CD14-positive monocyte (primary cell): Measurements from ENCODE around the gene PTPRD. TPM values are rescaled to one million over a fixed set of nuclear protein-coding genes. Genes with fewer than 3 reads are reported as not detected.

Experiments used
- DNase-seq, 3 donors: peaks; one replicate each; pipeline ENCODE4 v3.0.0-alpha.2; 2011 to 2022
- H2AFZ ChIP-seq: 2 replicates; pipeline ENCODE4 v1.6.0; 2012; ENCODE audit warnings: mild to moderate bottlenecking, low read depth, low read length, inconsistent platforms; ENCODE audit not compliant: insufficient read depth, poor library complexity, severe bottlenecking
- H3K27ac ChIP-seq, 2 donors: 1 replicate in 1 of 2; 2 replicates in 1 of 2; pipeline ENCODE4 v1.5.1; 2012 to 2013; ENCODE audit warnings: low read length in 2 of 2, control low read depth in 1 of 2, inconsistent platforms in 1 of 2, low read depth in 1 of 2, mild to moderate bottlenecking in 1 of 2
- H3K27me3 ChIP-seq, 2 donors: one replicate each; pipeline versions ENCODE4 v1.6.0 to v1.6.1; 2011 to 2013; ENCODE audit warnings: low read length in 2 of 2; ENCODE audit not compliant: control insufficient read depth in 2 of 2, insufficient read depth in 2 of 2
- H3K36me3 ChIP-seq, 2 donors: replicated peaks in 1 of 2; 1 replicate in 1 of 2; 2 replicates in 1 of 2; pipeline versions ENCODE4 v1.5.1 to v1.6.1; 2012 to 2013; ENCODE audit warnings: low read length in 2 of 2, control low read depth in 1 of 2, inconsistent platforms in 1 of 2, mild to moderate bottlenecking in 1 of 2; ENCODE audit not compliant: insufficient read depth in 2 of 2, control insufficient read depth in 1 of 2
- H3K4me1 ChIP-seq, 2 donors: 1 replicate in 1 of 2; 2 replicates in 1 of 2; pipeline versions ENCODE4 v1.5.1 to v1.6.1; 2012 to 2013; ENCODE audit warnings: low read length in 2 of 2, control low read depth in 1 of 2, inconsistent platforms in 1 of 2, mild to moderate bottlenecking in 1 of 2, moderate library complexity in 1 of 2; ENCODE audit not compliant: insufficient read depth in 2 of 2, control insufficient read depth in 1 of 2
- H3K4me2 ChIP-seq: replicated peaks from 2 replicates; pipeline ENCODE3; 2012; ENCODE audit warnings: low read length, moderate library complexity, mild to moderate bottlenecking; ENCODE audit not compliant: poor library complexity, severe bottlenecking; ENCODE audit errors: extremely low read depth
- H3K4me3 ChIP-seq, 3 experiments: fragments of 200-600 bp in 1 of 3; sonication (generic) in 1 of 3; replicated peaks in 1 of 3; 1 replicate in 2 of 3; 2 replicates in 1 of 3; pipeline ENCODE4 v1.5.1; 2011 to 2013; ENCODE audit warnings: low read length in 3 of 3, mild to moderate bottlenecking in 3 of 3, control low read depth in 2 of 3, low read depth in 2 of 3, inconsistent platforms in 1 of 3, moderate library complexity in 1 of 3
- H3K79me2 ChIP-seq: 2 replicates; pipeline ENCODE4 v1.6.0; 2012; ENCODE audit warnings: mild to moderate bottlenecking, control low read depth, inconsistent platforms, low read length, moderate library complexity; ENCODE audit not compliant: insufficient read depth
- H3K9ac ChIP-seq: 2 replicates; pipeline ENCODE4 v1.6.0; 2017; ENCODE audit warnings: low read length, mild to moderate bottlenecking; ENCODE audit not compliant: insufficient read depth, poor library complexity, severe bottlenecking
- H3K9me3 ChIP-seq, 2 donors: replicated peaks in 1 of 2; 1 replicate in 1 of 2; 2 replicates in 1 of 2; pipeline versions ENCODE4 v1.5.1 to v1.6.1; 2012 to 2013; ENCODE audit warnings: low read length in 2 of 2, control low read depth in 1 of 2; ENCODE audit not compliant: control insufficient read depth in 1 of 2, insufficient read depth in 1 of 2
- H4K20me1 ChIP-seq: 2 replicates; pipeline ENCODE4 v1.6.0; 2012; ENCODE audit warnings: mild to moderate bottlenecking, low read length, control low read depth, moderate library complexity; ENCODE audit not compliant: insufficient read depth
- H3K27ac Mint-ChIP-seq, 7 donors: one replicate each; pipeline ENCODE4 v1.8.0; 2020; ENCODE audit warnings: mild to moderate bottlenecking in 7 of 7, mixed read lengths in 7 of 7, moderate library complexity in 6 of 7, inconsistent platforms in 2 of 7
- H3K27me3 Mint-ChIP-seq, 3 donors: one replicate each; pipeline ENCODE4 v1.8.0; 2021 to 2022; ENCODE audit warnings: low read depth in 3 of 3, mild to moderate bottlenecking in 3 of 3, mixed read lengths in 3 of 3, moderate library complexity in 3 of 3, inconsistent platforms in 1 of 3
- H3K36me3 Mint-ChIP-seq, 2 donors: one replicate each; pipeline ENCODE4 v1.8.0; 2020; ENCODE audit warnings: mixed read lengths in 2 of 2, inconsistent platforms in 1 of 2, mild to moderate bottlenecking in 1 of 2
- H3K4me1 Mint-ChIP-seq: one replicate; pipeline ENCODE4 v1.8.0; 2020; ENCODE audit warnings: mild to moderate bottlenecking, mixed read lengths
- H3K4me3 Mint-ChIP-seq, 2 donors: one replicate each; pipeline ENCODE4 v1.8.0; 2020; ENCODE audit warnings: mild to moderate bottlenecking in 2 of 2, mixed read lengths in 2 of 2, moderate library complexity in 1 of 2
- H3K9me3 Mint-ChIP-seq, 7 donors: one replicate each; pipeline ENCODE4 v1.8.0; 2020 to 2022; ENCODE audit warnings: mixed read lengths in 7 of 7, mild to moderate bottlenecking in 6 of 7, moderate library complexity in 6 of 7, inconsistent platforms in 2 of 7
- CTCF ChIP-seq: fragments of 200-600 bp; IDR thresholded peaks from one replicate; pipeline ENCODE4 v1.8.0; 2022; ENCODE audit warnings: antibody characterized with exemption, mild to moderate bottlenecking
- WGBS: methylation state at CpG from one replicate; pipeline ENCODE4 v1.1.5; 2013; ENCODE audit warnings: missing lambda C conversion rate; ENCODE audit not compliant: insufficient coverage; 5-methylcytosine and 5-hydroxymethylcytosine counted together
- intact Hi-C, 2 donors: fragments of 100-400 bp; cut with micrococcal nuclease; formaldehyde crosslinking; loops; one replicate each; pipeline versions ENCODE4 v1.15.0 to v1.15.1; 2023
- polyA plus RNA-seq, 3 donors: library from polyadenylated mRNA; depleted of rRNA in 1 of 3; unstranded in 2 of 3; stranded (reverse) in 1 of 3; fragments of 300-500 nt in 2 of 3; fragments of >200 nt in 1 of 3; fragmentation: Illumina TruSeq in 2 of 3; gene quantifications; 1 replicate in 2 of 3; 2 replicates in 1 of 3; pipeline ENCODE4 v1.2.3, GENCODE V29; 2012 to 2021

The PTPRD gene
- polyA plus RNA-seq, 3 donors, result not detected

GRCh38 chr9:9574080-9574479, 1038.7 kb downstream of the PTPRD start:
- H3K9me3 ChIP-seq, result no peaks in the 10 kb centered on the region
- H3K9ac ChIP-seq, result no peak overlapping the region
- H3K9me3 Mint-ChIP-seq, result peaks cover 0 to 3% (median 0%) of the 10 kb centered on the region in 7 donors
- no peak overlapping the region for H3K4me3 Mint-ChIP-seq
- no peaks in the 10 kb centered on the region for H3K79me2 ChIP-seq
- TF ChIP-seq CTCF, result no peak
- no peak overlapping the region for H3K27ac ChIP-seq
- H2AFZ ChIP-seq, result no peak overlapping the region
- intact Hi-C loops, result no loop called here
- no peaks in the 10 kb centered on the region for H3K4me1 Mint-ChIP-seq
- H3K4me1 ChIP-seq, result no peaks in the 10 kb centered on the region
- H3K4me3 ChIP-seq, result no peak overlapping the region
- H3K4me2 ChIP-seq, result no peak overlapping the region
- no peaks in the 10 kb centered on the region for H3K27me3 ChIP-seq
- H3K36me3 ChIP-seq, result no peaks in the 10 kb centered on the region
- H3K27ac Mint-ChIP-seq, result no peak overlapping the region
- no peaks in the 10 kb centered on the region for H3K36me3 Mint-ChIP-seq
- DNase-seq, result no peak
- H3K27me3 Mint-ChIP-seq, result no peaks in the 10 kb centered on the region
- no peaks in the 10 kb centered on the region for H4K20me1 ChIP-seq

GRCh38 chr9:9565700-9566099, 1047.1 kb downstream of the PTPRD start:
- TF ChIP-seq CTCF, result no peak
- Histone ChIP-seq H3K4me2 (no peak overlapping the region), H3K9me3 (no peaks in the 10 kb centered on the region), H3K4me3 (no peak overlapping the region), H3K27me3 (no peaks in the 10 kb centered on the region), H3K9ac (no peak overlapping the region), H3K27ac (no peak overlapping the region), H3K36me3 (no peaks in the 10 kb centered on the region), H2AFZ (no peak overlapping the region), H3K79me2 (no peaks in the 10 kb centered on the region), H3K4me1 (no peaks in the 10 kb centered on the region), H4K20me1 (no peaks in the 10 kb centered on the region)
- no peaks in the 10 kb centered on the region for H3K36me3 Mint-ChIP-seq
- no peak overlapping the region for H3K4me3 Mint-ChIP-seq
- no peak overlapping the region for H3K27ac Mint-ChIP-seq
- peaks cover 0 to 1% (median 0%) of the 10 kb centered on the region in 3 donors for H3K27me3 Mint-ChIP-seq
- no peak for DNase-seq
- H3K4me1 Mint-ChIP-seq, result no peaks in the 10 kb centered on the region
- no CpG with 5 or more reads among the region's 1 CpG for WGBS
- peaks cover 0 to 4% (median 2%) of the 10 kb centered on the region in 7 donors for H3K9me3 Mint-ChIP-seq
- intact Hi-C loops, result no loop called here
